OCI-LY3 (cell line): Measurements from ENCODE around the gene SLC24A4.

Experiments used
- H2AFZ ChIP-seq: fragments of 200-600, 300-600 bp; shearing (Covaris generic); 2 replicates; pipeline ENCODE4 v1.6.0; 2014; ENCODE audit warnings: antibody characterized with exemption, low read depth, low read length
- H3K27ac ChIP-seq: fragments of 200-600, 300-600 bp; sonication (generic); 2 replicates; pipeline ENCODE4 v1.5.1; 2014; ENCODE audit warnings: mild to moderate bottlenecking, low read length, moderate library complexity, mixed read lengths
- H3K27me3 ChIP-seq: fragments of 200-600, 300-600 bp; sonication (generic); 2 replicates; pipeline ENCODE4 v1.6.1; 2014; ENCODE audit warnings: low read depth, low read length, mixed read lengths
- H3K36me3 ChIP-seq: fragments of 200-600, 300-600 bp; sonication (generic); replicated peaks from 2 replicates; pipeline ENCODE3; 2014; ENCODE audit warnings: low read depth, low read length, mixed read lengths
- H3K4me1 ChIP-seq: fragments of 300-600, 200-600 bp; sonication (generic); 2 replicates; pipeline ENCODE4 v1.6.1; 2014; ENCODE audit warnings: low read length, mixed read lengths
- H3K4me2 ChIP-seq: fragments of 200-600, 300-600 bp; sonication (generic); 2 replicates; pipeline ENCODE4 v1.6.1; 2014; ENCODE audit warnings: low read length, mixed read lengths
- H3K4me3 ChIP-seq: fragments of 300-600, 200-600 bp; sonication (generic); 2 replicates; pipeline ENCODE4 v1.5.1; 2014; ENCODE audit warnings: antibody characterized with exemption, mild to moderate bottlenecking, low read length, moderate library complexity
- H3K79me2 ChIP-seq: fragments of 300-600, 200-600 bp; shearing (Covaris generic); 2 replicates; pipeline ENCODE4 v1.6.1; 2014; ENCODE audit warnings: mild to moderate bottlenecking, low read length, mixed read lengths
- H3K9ac ChIP-seq: fragments of 300-600, 200-600 bp; shearing (Covaris generic); 2 replicates; pipeline ENCODE4 v1.6.0; 2014; ENCODE audit warnings: mild to moderate bottlenecking, low read length, moderate library complexity
- H3K9me3 ChIP-seq: fragments of 200-600, 300-600 bp; shearing (Covaris generic); 2 replicates; pipeline ENCODE4 v1.6.1; 2014; ENCODE audit warnings: low read length, mixed read lengths; ENCODE audit not compliant: insufficient read depth
- H4K20me1 ChIP-seq: fragments of 200-600, 300-600 bp; sonication (generic); 2 replicates; pipeline ENCODE4 v1.6.1; 2016; ENCODE audit warnings: low read length, mixed read lengths; ENCODE audit not compliant: insufficient read depth
- CTCF ChIP-seq: fragments of 200-600, 300-600 bp; sonication (generic); IDR thresholded peaks from 2 replicates; pipeline ENCODE4 v1.5.1; 2014; ENCODE audit warnings: antibody characterized with exemption, low read length, low read depth
- EZH2phosphoT487 ChIP-seq: fragments of 200-600 bp; shearing (Covaris generic); IDR thresholded peaks from 2 replicates; pipeline ENCODE4 v1.6.1; 2018; ENCODE audit warnings: antibody characterized with exemption, mixed run types, low read depth

Gene SLC24A4

GRCh38 chr14:92507174-92507768 is 184.3 kb downstream of the SLC24A4 start:
- Histone ChIP-seq H3K79me2 (no peaks in the 10 kb centered on the region), H3K4me3 (0 out of 2 replicates have a peak overlapping the region, but pooled peaks have one; percentile 10), H3K9me3 (no peaks in the 10 kb centered on the region), H4K20me1 (no peaks in the 10 kb centered on the region), H3K4me2 (peak overlapping the region; percentile 37), H3K27ac (no peak overlapping the region), H2AFZ (no peak overlapping the region), H3K27me3 (peaks cover 53% of the 10 kb centered on the region), H3K9ac (no peak overlapping the region), H3K4me1 (peaks cover 21% of the 10 kb centered on the region), H3K36me3 (no peaks in the 10 kb centered on the region)
- TF ChIP-seq CTCF (no peak), EZH2phosphoT487 (no peak)

GRCh38 chr14:92510972-92511371 is 188.0 kb downstream of the SLC24A4 start:
- peaks cover 42% of the 10 kb centered on the region for H3K4me1 ChIP-seq

DNA sequence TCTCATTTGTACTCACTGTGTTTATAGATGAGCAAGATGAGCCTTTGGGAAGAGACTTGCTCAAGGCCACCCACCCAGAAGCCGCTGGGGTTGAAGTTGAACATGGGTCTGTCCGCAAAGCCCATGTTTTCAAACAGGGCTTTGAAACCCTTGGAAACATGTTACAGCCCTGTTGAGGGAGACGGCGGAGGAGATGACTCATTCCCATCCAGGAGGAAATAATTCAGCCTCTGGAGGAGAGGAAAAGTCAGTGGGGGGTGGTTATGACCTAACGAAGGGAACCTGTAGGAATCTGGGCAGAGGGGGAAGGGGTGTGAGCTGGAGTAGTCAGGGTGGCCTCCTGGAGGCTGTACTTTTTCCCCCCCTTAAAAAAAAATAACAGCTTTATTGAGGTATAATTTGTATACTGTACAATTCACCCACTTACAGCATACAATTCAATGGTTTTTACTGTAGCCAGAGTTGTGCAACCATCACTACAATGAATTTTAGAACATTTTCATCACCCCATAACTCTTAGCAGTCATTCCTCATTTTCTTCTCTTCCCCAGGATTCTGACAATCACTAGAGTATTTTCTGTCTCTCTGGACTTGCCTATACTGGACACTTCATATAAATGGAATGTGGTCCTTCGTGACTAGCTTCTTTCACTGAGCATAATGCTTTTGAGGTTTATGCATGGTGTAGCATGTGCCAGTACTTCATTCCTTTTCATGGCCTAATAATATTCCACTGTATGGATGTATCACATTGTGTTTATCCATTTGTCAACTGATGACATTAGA is 188.7 kb downstream of the SLC24A4 start:
- Histone ChIP-seq H3K27ac (no peak overlapping the region), H3K79me2 (no peaks in the 10 kb centered on the region), H3K4me1 (peaks cover 42% of the 10 kb centered on the region), H2AFZ (no peak overlapping the region), H3K9ac (no peak overlapping the region), H4K20me1 (no peaks in the 10 kb centered on the region), H3K27me3 (peaks cover 26% of the 10 kb centered on the region), H3K9me3 (no peaks in the 10 kb centered on the region), H3K4me3 (no peak overlapping the region), H3K4me2 (no peak overlapping the region), H3K36me3 (no peaks in the 10 kb centered on the region)
- TF ChIP-seq CTCF (no peak), EZH2phosphoT487 (no peak)

More at GRCh38 chr14:92510972-92511371, 188.0 kb downstream of the SLC24A4 start:
- no peaks in the 10 kb centered on the region for H3K79me2 ChIP-seq
- no peak overlapping the region for H3K4me2 ChIP-seq
- no peaks in the 10 kb centered on the region for H3K36me3 ChIP-seq
- peaks cover 33% of the 10 kb centered on the region for H3K27me3 ChIP-seq
- no peak overlapping the region for H2AFZ ChIP-seq
- TF ChIP-seq CTCF, result no peak
- TF ChIP-seq EZH2phosphoT487, result no peak
- H3K9me3 ChIP-seq, result no peaks in the 10 kb centered on the region
- no peaks in the 10 kb centered on the region for H4K20me1 ChIP-seq
- no peak overlapping the region for H3K27ac ChIP-seq
- no peak overlapping the region for H3K9ac ChIP-seq
- H3K4me3 ChIP-seq, result no peak overlapping the region

DNA sequence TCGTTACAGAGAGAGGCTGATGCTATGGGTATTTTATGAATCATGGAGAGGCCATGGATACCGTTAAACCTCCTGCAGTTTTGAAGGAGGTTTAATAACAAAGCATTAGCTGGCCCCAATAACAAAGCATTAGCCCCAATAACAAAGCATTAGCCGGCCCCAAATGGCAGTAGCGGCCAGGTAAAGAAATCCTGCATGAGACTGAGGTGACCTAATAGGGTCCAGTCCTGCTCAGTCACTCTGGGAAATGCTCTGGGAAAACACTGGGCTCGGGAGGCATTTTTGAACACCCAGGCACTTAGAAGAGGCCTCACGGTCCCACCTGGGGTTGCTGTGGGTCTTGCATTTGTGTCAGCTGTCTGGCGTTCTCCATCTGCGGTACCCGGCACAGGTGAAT is 189.8 kb downstream of the SLC24A4 start:
- H4K20me1 ChIP-seq, result no peaks in the 10 kb centered on the region
- H3K4me3 ChIP-seq, result peak overlapping the region; percentile 84
- H3K36me3 ChIP-seq, result no peaks in the 10 kb centered on the region
- H3K27ac ChIP-seq, result no peak overlapping the region
- peak overlapping the region; percentile 85 for H3K4me2 ChIP-seq
- no peak for TF ChIP-seq EZH2phosphoT487
- TF ChIP-seq CTCF, result no peak
- H3K79me2 ChIP-seq, result no peaks in the 10 kb centered on the region
- peak overlapping the region; percentile 48; the same call in 1 of the 2 replicates for H2AFZ ChIP-seq
- no peaks in the 10 kb centered on the region for H3K9me3 ChIP-seq
- peaks cover 33% of the 10 kb centered on the region for H3K4me1 ChIP-seq
- peak overlapping the region; percentile 78 for H3K9ac ChIP-seq
- peaks cover 26% of the 10 kb centered on the region for H3K27me3 ChIP-seq
